NCI-H2196 treated with DMSO at 0.1 percent for 48 hours (cell line): ENCODE measurements around the gene PAQR4.
"Not testable (repeated sequence)": the region's sequence is repeated elsewhere in the genome, so short reads cannot be mapped to it uniquely, and the experiment has no call there.

Experiments
- DNase-seq: peaks from one replicate; lab custom pipeline; 2025; ENCODE audit not compliant: unreplicated experiment; lab: John Stamatoyannopoulos, UW

Gene PAQR4

GRCh38 chr16:2943716-2944115 lies 25.4 kb upstream of the PAQR4 start:
- not testable (repeated sequence) for DNase-seq

DNA sequence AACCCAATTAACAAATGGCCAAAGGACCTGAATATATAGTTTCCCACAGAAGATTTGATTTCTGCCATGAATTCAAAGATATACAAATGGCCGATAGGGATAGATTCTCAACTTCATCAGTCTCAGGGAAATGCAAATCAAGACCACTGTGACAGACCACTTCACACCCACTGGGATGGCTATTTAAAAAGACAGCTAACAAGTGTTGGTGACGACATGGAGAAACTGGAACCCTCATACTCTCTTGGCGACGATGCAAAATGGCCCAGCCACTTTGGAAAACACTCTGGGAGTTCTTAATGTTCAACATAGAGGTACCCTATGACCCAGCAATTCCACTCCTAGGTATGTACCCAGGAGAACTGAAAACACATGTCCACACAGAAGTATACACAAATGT lies 22.5 kb upstream of the PAQR4 start:
- DNase-seq, result no peak

DNA sequence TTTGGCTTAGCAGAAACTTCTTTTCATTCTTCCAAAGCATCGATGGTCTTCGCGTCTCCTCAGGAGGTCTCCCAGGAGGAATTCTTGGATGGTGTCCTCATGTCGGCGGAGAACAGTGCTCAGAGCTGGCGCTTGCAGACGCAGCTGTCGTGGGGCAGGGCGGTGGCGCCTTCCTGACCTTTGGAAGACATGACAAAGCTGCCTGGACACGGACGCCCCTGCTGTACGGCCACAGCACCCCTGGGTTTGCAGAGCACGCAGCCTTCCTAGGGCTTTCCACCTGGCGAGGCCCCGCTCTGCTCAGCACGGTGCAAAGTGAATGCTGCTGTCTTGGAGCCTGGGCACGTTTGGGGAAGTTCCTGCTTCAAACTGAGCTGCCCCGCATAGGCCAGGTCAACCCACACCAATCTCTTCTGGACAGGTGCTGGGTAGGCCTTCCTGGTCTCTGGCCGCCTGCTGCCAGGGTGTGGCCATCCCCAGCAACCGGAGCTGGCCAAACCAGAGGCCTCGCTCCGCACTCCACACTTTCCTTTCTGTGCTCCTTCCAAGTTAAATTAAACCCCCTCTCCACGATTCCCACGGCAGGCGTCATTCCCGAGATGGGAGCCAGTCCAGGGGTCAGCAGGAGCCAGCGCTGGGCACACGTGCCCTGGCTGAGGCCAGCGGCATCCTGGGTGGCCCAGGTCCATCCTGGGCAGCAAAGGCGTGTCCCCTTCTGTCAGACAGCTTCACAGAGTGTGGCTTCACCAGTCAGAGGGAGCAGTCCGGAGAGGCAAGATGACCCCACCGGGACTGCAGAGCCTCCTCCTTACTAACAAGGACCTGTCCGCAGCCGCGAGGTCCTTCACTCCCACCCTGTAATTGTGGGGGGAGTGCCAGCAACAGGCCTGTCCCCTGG lies 20.1 kb upstream of the PAQR4 start:
- DNase-seq, result no peak

GRCh38 chr16:2949705-2950352 lies 19.3 kb upstream of the PAQR4 start:
- no peak for DNase-seq

GRCh38 chr16:2950353-2950724 lies 18.8 kb upstream of the PAQR4 start:
- no peak for DNase-seq

- DNase-seq, result no peak
These were observed 18.4 kb upstream of the PAQR4 start for GRCh38 chr16:2950773-2951172.

- peak; percentile 50 for DNase-seq
These were observed 16.5 kb upstream of the PAQR4 start for GRCh38 chr16:2952679-2953078.

- no peak for DNase-seq
These were observed 15.2 kb upstream of the PAQR4 start for GRCh38 chr16:2953706-2954627.

- DNase-seq, result no peak
These were observed 14.3 kb upstream of the PAQR4 start for GRCh38 chr16:2954656-2955381.

- DNase-seq, result no peak
These were observed 13.7 kb upstream of the PAQR4 start for GRCh38 chr16:2955438-2955778.

- no peak for DNase-seq
These were observed 13.2 kb upstream of the PAQR4 start for GRCh38 chr16:2955779-2956578.

DNA sequence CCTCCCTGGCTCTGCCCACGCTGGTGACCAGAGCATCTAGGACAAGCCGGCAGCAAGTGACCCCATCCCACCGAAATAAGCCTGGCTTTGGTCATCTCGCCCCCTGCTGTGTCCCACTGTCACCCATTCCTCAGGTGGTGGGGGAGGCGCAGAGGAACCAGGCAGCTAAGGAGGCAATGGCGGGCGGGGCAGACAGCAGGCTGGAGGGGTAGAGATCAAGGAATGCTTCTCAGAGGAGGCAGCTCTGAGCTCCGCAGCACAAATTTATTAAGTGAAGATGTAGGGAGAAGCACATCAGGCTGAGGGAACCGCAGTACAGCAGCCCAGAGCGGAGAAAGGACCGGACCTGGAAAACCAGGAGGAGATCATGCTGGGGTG lies 12.6 kb upstream of the PAQR4 start:
- no peak for DNase-seq

DNA sequence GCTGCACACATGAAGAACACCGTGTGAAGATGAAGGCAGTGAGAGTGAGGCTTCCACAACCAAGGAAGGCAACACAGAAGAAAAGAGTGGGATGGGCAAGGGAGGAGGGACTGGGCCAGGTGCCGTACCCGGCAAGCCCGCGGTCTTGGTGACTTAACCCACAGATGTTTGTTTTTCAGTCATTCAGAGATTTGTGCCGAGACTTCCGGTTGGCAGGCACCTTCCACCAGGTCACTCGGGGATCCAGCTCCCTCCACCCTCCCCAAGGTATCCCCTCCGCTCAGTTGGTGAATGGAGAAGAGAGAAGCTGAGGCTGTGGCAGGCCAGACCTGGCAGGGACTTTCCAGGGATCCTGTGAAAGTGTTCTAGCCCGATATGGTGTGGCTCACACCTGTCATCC lies 9.9 kb upstream of the PAQR4 start:
- DNase-seq, result no peak

DNA sequence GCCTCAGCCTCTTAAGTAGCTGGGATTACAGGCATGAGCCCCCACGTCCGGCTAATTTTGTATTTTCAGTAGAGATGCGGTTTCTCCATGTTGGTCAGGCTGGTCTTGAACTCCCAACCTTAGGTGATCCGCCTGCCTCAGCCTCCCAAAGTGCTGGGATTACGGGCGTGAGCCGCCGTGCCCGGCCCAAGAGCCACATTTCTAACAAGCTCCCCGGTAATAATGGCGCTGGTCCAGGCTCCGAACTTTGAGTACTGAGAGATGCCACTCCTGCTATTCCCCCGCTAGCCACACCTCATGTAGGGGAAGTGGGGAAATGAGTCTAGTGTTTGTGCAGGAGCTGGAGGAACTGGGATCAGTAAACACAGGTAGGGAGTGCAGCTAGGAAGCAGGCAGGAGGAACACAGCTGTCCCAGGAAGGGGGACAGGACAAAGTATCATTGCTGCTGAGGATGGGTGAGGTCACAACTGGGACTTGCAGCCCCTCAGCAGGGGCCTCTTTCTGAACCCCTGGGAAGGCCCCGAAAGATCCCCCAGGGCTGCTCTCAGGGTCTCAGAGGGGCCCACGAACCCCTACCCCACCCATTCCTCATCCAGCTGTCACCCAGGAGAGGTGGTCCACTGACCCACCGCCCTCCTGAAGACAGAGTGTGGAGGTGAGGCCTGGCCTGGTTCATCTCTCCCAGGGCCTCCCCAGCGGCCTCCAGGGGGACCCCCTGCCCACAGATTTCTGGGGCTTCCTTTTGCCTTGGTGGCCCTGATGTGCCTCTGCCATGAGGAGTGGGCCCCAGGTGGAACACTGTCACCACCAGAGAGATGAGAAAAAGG lies 8.8 kb upstream of the PAQR4 start:
- DNase-seq, result no peak

DNA sequence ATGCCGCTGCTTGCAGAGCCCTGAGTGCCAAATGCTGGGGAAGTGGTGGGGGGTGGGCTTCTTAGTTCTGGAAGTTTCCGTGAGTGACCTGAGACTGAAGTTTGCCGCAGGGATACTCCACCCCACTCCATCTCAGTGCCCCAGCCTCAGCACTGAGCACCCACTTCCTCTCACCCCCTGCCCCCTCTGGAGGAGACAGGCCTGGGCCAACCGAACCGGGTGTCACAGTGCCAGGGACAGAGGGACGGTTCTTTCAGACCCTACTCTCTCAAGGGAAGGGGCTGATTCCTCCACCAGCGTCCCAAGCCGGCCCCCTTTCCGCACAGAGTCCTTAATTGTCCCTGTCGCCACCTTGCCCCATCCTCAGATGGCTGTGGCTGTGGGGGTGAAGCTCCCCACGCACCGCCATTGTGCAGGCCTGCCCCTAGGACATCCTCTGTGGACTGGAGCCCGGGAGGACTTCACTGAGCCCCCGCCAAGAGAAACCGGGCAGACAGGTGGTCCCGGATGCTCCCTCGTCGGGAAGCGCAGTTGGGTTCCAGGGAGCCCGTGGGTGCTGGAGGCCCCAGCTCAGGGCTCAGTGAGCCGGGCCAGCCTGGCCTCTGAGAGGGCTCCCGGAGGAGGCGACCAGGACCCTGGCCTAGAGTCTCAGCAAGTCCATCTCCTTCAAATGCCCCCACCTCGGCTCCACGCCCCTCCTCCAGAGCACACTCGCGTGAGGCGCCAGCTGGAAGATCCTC lies 6.6 kb upstream of the PAQR4 start:
- DNase-seq, result no peak

- DNase-seq, result no peak
These were observed 6.0 kb upstream of the PAQR4 start for GRCh38 chr16:2963074-2963722.

GRCh38 chr16:2963723-2964474 lies 5.2 kb upstream of the PAQR4 start, which contains the start of gene KREMEN2:
TSS of gene KREMEN2 (plus strand) at chr16:2964275. CDS start at chr16:2964521, 246 bp downstream.
- DNase-seq, result peak; percentile 69
